ENCODE results near the gene C6orf120.

Gene C6orf120

DNA sequence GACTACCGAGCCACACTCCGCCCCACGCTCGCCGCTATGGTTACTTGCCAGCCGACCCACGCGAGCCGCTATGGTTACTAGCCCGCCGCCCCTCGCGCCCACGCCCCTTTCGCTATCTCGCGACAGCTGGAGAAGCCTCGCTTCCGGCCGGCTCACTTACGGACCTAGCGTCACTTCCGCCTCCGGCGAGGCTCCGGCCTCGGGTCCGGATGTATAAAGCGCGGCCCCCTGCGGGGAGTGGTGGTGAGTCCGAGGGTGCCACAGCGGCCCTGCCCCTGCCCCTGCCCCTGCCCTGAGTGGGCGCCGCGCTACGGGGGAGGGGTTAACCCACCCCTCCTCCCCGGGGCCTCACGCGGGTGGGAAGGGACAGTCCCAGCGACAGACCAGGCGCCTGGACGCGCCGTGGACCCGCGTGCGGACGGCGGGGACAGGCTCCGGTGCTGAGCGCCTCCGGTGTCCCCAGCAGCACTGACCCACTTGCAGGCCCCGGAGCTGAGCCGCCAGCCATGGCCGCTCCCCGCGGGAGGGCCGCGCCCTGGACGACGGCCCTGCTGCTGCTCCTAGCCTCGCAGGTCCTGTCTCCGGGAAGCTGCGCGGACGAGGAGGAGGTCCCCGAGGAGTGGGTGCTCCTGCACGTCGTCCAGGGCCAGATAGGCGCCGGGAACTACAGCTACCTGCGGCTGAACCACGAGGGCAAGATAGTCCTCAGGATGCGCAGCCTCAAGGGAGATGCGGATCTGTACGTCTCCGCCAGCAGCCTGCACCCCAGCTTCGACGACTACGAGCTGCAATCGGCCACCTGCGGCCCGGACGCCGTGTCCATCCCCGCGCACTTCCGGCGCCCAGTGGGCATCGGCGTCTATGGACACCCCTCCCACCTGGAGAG, at the start of gene C6orf120, which contains the start of gene WDR27:
Gene C6orf120 (plus strand): TSS at position 173 of the 886 bp plus-strand sequence. CDS start 334 bp downstream, at position 507.
Gene WDR27 (minus strand): TSS at position 76 of the 886 bp plus-strand sequence. CDS start 13,024 bp downstream, outside the sequence.
- peak; percentile 100 for DNase-seq

DNA sequence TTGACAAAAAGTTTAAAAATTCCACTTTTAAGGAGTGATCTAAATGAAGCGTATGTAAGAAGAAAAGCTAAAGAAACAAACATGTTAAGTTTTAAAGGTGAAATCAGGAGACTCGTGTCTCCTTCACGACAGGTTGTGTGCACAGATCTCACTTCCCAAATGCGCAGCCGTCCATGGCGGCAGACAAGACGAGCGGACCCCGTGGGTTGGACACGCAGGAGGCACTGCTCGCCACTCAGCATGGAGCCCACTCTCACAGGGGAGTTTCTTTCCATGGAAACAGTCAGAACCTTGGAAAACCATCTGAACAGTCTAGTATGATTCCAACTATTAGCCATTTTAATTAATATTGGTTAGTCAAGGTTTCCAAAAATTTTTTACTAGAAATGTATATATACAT, 49.0 kb upstream of the C6orf120 start:
- DNase-seq, result no peak

DNA sequence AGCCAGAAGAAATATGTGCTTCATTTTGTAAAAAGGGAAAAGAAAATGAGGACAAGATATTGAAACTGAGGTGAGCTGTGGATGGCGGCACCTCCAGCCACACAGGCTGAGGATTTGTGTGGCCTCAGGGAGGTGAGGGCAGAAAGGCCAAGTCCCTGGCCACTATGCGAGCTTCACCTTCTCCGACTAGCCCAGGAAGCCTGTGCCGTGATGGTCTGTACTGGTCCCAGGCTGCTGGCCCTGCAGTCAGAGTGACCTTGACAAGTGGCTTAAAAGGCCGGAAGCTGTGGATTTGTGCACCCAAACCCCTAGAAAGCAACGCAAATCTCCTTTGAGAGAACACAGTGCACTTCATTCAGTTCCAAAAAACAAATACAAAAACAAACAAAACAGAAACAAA, 48.2 kb upstream of the C6orf120 start:
- no peak for DNase-seq

DNA sequence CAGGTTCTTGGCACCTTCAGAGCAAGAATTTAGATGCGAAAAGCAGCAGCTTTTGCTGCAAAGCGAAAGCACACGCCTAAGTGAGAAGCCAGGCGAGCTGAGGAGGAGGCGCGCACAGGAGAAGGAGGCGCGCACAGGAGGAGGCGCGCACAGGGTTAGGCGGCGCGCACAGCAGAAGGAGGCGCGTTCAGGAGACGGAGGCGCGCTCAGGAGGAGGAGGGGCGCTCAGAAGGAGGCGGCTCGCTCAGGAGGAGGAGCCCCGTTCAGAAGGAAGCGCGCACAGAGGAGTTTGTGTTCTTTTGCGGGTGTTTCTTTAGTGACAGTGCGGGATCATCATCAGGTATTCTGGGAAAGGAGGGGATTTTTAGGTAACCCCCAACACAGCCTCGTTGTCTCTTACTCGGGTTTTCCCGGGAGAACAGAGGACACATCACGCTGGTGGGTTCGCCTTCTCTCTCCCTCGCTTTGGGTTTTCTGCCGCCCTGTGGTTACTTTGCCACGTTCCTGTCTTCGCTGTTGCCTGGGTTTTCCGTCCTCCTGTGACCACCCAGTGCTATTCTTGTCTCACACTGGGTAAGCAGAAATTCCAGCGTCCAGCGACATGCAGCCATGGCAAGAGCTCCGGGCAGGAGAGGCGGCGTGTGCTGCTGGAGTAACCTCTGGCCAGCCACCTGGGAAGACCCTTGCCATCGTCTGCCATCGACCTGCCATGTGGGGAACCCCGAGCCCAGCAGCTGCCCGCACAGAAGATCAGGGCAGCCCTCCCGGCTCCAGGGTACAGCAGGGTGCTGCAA, 47.1 kb upstream of the C6orf120 start:
- DNase-seq, result peak; percentile 77 to 85 (median 77)

DNA sequence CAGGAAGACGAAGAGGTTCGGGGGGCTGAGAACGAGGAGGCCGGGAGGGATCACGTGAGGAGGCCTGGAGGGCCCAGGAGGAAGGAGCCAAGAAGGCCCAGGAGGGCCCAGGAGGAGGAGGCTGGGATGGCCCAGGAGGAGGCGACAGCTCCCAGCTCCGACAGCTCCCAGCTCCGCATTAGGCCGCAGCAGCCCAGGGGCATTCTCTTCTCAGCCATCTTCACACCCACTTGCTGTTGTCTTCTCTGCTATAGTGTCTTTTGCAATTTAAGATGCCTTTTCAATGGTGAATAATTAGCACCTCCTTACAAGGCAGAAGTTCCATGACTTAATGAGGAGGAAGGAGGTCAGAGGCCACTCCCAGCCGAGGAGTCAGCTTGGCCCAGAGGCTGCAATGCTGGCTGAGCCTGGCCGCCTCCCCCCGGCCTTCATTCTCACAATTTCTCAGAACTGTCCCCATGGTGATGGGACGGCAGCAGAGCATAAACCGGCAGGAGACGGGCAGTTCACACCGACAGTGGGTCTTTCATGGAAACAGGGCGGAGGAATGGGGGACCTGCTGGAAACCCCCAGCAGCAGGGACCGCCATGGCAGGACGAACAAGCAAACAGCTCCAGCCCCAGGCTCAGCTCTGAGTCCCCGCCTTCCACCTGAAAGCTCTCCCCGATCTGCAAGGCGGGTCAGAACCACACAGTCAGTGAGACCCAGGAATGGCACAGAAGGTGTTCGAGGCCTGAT, 45.2 kb upstream of the C6orf120 start:
- DNase-seq, result no peak

DNA sequence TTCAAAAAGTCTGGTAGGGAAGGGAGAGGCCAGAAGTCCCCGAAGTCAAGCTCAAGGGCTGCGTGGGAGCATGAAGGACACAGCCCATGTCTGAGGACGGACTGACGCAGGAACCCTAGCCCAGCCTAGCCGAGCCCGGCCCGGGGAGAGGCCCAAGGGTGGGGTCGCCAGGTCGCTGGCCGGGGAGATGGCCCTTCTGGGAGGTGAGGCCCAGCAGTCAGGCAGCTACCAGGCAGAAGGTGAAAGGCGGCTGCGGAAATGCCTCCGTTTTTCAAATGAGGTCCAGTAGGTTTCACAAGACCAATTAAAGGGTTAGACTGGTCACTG, 44.7 kb upstream of the C6orf120 start:
- no peak for DNase-seq

DNA sequence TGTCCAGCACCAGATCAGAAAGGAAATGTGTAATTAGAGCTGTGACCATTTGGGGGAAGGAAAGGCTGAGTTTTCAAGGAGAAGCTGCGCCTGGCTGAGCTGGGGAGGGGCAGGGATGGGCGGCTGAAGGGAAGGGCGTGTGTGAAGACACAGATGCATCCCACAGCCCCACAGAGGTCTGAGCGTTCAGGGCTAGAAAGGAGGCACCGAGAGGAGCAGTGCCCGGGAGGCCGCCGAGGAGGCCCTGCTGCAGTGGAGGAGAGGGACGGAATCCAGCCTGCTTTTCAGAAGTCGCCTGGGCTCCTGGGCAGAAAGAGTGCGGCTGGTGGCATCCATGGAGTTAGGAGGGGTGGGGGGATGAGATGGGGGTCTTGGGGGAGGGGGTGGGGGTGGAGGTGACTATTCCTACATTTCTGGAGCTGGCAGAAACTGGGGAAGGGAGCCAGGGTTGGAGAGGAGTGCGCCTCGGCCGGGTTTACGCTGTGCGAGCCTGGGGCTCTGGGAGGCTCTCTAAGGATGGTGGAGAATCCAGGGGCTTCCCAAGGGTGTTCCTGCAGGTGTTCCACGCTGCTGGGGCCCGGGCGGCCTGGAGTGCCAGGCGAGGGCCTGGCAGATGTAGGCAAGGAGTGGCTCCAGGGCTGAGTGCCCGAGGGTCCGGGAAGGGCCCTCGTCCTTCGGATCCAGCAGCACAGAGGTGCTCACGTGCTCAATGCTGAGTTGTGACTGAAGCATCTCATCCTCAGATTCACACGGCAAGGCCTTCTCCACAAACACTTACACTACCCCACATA, 41.9 kb upstream of the C6orf120 start:
- no peak for DNase-seq

DNA sequence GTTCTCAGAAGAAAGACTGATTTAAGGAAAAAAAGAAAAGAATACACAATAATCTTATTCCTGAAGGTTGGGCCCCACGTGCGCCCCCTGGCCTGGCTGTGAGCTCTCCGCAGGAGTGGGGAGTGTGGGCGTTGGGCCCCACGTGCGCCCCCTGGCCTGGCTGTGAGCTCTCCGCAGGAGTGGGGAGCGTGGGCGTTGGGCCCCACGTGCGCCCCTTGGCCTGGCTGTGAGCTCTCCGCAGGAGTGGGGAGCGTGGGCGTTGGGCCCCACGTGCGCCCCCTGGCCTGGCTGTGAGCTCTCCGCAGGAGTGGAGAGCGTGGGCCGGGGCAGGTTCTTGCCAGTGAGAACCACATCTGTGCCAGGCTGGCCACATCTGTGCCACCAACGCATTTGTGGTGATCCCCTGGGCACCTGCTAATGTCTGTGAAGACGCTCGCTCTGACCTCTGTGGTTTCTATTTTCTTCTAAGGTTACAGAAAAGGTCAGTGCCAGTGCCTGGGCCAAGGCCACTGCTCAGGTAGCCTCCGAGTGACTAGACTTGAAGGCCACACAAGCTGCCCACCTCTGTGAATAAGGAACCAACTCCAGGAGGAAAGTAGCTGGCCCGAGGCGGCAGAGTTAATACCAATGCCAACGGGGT, 41.1 kb upstream of the C6orf120 start:
- no peak for DNase-seq

DNA sequence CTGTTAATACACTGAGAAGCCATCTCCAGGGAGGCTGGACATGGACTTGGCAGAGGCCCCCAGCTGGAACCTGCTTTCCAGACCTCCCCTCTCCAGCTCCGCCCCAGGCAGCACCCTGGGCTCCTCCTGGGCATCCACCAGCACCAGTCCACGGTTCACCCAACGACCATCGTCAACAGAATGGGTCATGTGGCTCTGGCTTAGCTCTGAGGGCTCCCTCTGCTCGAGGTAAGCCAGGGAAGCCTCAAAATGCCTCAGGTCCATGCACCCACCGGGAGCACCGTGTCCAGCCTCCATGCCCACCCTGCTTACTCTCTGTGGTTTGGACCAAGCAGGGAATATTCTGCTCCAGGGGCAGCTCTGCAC, 40.6 kb upstream of the C6orf120 start:
- DNase-seq, result no peak

DNA sequence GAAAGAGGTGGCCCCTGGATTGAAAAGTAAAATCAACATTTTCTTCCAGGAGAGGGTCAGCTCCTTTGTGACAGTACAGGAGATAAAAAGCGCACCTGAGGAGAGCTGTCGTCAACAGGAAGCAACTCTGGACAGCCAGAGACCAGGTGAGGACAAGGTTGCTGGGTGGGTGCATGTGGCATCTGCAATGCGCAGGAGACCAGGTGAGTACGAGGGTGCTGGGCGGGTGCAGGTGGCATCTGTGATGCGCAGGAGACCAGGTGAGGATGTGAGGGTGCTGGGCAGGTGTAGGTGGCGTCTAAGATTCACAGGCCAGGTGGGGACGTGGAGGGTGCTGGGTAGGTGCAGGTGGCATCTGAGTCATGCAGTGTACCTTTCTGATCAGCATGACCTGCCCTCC, 38.5 kb upstream of the C6orf120 start:
- DNase-seq, result no peak

DNA sequence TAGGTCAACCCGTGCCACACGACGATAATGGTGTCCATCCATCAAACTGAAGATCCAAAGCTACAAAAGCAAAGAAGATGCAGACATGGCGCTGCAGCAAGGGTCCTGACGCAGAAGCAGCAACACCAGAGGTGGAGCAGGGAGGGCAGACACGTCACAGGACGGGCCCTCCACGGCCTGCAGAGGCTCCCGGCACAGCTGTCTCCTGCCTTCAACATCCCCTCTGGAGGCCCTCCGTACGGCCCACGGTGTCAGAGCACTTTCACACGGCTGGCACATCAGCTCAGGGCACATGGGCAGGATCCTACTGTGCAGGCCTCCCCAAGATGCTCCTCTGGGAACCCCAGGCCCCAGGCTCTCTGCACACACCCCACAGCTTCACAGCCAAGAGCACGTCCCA, 37.7 kb upstream of the C6orf120 start:
- no peak for DNase-seq

DNA sequence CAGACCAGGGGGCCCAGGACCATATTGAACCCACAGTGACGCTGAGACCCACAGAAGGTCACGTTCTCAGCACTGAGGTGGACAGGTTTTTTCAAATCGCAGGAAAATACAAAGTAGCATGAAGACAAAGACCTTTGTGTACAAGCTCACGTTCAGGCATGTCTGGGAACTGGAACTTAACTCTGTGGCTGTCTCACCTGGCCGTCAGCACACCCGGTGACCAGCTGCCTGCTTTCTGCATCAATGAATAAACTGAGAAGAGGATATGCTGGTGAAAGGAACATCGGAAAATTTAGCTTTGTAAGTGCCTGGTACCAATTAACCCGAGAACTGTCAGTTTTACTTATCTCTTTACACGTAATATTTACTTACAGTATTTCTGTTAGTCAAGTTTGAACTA, 36.6 kb upstream of the C6orf120 start:
- DNase-seq, result no peak

DNA sequence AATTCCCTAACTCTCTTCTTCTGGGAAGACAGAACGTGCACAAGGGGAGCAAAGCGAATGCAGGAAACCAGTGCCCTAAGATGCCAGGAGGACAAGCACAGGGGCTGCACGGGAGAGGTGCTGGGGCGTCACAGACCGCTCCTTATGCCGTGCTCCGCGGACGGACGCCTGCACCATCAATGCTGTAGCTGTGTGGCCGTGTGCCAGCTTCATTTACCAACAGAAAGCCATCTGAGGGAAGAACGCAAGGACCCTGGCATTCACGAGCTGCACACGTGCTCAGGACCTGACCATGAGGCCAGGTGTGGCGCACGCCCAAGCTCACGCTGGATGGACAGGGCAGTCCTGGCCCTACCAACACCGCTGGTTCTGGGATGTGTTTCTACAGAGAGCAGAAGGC, 35.5 kb upstream of the C6orf120 start:
- no peak for DNase-seq

DNA sequence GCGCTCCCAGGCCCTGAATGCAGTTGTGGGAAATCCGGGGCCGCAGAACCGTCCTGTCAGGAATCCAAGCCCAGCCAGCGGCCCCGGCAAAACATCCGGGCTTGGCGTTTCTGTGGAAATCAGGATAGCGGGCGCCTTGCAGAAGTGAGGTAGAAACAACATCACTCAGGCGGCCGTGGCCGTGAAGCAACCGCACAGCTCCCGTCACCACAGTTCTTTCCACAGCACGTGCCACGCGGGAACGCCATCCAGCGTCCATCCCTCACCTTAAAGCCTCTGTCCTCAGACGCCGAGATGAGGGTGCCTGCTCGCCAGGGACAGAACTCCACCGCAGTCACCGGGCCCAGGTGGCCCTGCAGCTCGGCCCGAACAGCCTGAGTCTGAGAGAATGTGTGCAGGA, 34.2 kb upstream of the C6orf120 start:
- DNase-seq, result no peak

DNA sequence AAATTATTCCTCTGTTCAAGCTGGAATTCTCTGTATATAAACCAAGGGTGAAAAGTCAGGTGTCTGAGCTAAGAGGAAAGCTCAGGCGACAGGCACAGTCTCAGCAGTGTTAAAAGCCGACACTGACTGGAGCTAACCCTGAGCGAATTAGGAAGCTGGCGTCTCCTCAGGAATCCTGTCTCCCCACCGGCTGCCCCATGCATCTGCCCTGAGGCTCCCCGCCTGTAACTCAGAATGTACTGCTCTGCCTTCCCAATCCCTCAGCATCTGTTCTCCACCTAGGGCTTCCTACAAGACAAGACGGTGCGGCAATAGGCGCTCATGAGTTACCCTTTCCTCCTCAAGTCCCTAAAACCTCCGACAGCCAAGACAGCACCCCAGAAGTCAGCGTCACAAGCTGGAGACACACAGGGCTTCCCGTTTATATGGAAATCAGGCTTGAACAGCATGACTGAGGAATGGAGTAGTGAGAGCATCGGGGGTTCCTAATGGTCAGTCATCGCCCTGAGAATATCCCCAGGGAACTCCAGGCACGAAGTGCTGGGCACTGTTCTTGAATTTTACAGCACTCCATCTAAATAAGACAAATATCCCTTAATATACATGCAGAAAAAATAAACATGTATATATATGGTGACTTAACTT, 33.6 kb upstream of the C6orf120 start:
- peak in 1 of 3 donors; percentile 19 for DNase-seq

DNA sequence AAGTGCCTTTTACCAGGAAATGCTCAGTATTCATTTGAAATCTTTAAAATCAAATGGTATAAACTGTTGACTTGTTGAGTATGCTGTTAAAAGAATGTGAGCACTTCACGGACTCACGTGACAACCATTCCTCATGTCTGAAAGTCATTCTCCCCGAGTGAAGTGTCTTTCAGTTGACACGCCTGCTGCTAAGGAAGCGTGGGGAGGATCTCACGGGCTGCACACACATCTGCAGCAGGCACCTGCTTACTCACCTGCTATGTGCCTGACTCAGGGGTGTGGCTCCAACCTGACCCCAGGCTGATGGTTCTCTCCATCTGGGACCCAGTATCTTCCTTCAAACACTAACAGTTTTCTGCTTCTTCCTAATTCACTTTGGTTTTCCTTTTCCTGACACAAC, 32.8 kb upstream of the C6orf120 start:
- DNase-seq, result no peak

DNA sequence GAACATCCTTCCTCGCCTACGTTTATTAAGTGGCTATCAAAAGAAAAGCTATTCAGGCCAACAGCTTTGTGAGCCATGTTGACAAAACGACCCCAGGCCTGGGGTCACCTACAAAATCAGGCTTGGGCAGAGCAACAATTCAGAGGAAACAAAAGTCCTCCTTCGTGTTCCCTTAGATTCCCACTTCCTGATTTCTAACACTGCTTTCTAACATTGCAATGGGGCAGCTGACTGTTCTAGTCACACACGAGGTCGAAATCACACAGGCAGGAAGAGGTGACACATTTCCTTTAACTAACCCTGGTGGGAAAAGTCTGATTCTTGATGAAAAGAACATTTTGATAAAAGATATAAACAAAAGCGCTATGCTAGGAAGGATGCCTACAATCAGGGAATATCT, 32.0 kb upstream of the C6orf120 start:
- peak; percentile 71 to 86 (median 86) for DNase-seq

DNA sequence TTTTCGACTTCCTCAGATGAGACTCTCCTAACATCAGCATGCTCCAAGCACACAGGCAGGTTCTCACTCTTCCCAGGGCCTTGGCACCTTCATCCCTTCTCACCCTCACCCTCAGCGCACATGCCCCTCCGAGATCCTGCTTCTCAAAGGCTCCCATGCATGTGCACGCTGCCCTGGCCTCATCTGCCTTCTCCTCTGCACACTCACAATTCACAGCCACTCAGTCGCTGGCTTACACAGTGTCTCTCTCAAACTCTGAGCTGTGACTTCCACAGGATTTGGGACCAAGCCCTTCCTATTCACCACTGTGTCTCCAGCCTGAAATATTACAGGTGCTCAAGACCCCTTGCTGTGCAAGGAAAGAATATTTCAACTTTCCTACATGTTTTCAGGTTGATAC, 30.4 kb upstream of the C6orf120 start:
- no peak for DNase-seq

DNA sequence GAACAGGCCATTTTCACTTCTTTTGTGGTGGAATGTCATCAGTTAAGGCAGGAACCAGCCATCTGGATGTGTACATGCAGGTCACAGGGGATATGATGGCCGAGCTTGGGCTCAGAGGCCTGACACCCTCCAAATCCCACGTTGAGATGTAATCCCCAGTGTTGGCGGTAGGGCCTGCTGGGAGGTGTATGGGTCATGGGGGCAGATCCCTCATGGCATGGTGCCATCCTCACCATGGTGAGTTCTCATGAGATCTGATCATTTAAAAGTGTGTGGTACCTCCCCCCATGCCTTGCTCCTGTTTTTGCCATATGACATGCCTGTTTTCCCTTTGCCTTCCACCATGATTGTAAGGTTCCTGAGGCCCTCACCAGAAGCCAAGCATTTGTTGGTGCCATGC, 26.9 kb upstream of the C6orf120 start:
- DNase-seq, result no peak

DNA sequence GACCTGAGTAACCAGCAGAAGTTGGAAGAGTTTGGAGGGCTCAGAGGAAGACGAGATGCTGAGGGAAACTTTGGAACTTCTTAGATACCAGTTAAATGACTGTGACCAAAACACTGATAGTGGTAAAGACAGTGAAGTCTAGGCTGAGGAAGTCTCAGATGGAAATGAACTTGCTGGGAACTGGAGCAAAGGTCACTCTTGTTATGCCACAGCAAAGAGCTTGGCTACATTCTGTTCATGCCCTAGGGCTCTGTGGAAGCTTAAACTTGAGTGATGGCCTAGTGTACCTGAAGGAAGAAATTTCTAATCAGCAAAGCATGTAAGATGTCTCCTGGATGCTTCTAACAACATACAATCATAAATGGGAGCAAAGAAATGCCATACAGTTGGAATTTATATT, 24.8 kb upstream of the C6orf120 start:
- no peak for DNase-seq

DNA sequence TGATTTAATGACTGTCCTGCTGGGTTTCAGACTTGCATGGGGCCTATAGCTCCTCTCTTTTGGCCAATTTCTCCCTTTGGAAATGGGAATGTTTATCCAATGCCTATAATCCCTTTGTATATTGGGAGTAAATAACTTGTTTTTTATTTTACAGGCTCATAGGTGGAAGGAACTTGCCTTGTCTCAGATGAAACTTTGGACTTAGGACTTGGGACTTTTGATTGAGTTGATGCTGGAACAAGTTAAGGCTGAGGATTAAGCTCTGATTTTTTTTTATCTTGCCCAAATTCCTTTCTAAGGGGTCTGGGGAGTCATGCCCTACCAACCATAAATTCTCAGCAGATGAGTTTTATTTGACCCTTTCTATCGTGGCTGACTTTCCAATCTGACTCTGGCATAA, 23.6 kb upstream of the C6orf120 start:
- no peak for DNase-seq

DNA sequence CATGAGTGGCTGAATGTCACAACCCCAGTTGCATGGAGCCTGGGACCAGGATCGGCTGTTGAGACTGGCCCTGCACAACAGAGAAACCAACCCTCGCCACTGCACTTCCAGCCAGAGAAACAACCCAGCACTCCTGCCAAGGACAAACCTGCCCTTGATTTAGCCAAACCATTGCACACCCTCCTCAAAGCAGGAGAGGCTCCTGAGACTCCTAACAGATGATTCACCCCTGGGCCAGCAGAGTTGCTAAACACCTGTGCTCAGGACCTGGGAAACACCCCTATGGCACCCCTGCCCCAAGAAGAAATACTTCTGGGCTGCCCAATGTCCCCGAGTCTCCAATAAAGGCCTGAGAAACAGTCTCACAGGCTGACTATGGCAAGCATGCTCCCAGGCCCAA, 17.9 kb upstream of the C6orf120 start:
- no peak for DNase-seq
